SK-N-SH treated with all-trans-retinoic acid at 6 μM for 48 hours (cell line): ENCODE data around the gene ACP1.

Experiments used
- ATAC-seq: fragments of 200-7000 bp; cut with Tn5 transposase; 3 replicates; pipeline ENCODE4 v1.9.1; 2020; ENCODE audit warnings: mild to moderate bottlenecking, moderate library complexity
- ARNTL ChIP-seq: fragments of 450-650 bp; formaldehyde crosslinking; IDR thresholded peaks from 2 replicates; pipeline ENCODE4 v1.5.0; 2020; ENCODE audit warnings: low read depth, mild to moderate bottlenecking, moderate library complexity, borderline replicate concordance
- BACH2 ChIP-seq: fragments of 250-450 bp; sonication (Bioruptor Pico); IDR thresholded peaks from 2 replicates; pipeline ENCODE4 v1.9.0; 2021; ENCODE audit warnings: mild to moderate bottlenecking, borderline replicate concordance
- CSDC2 ChIP-seq: fragments of 250-450 bp; sonication (Bioruptor Pico); IDR thresholded peaks from 2 replicates; pipeline ENCODE4 v1.5.0; 2020; ENCODE audit warnings: mild to moderate bottlenecking, moderate library complexity
- ESRRG ChIP-seq: fragments of 250-450 bp; sonication (Bioruptor Pico); IDR thresholded peaks from 2 replicates; pipeline ENCODE4 v1.6.1; 2021; ENCODE audit warnings: mild to moderate bottlenecking
- GLIS3 ChIP-seq: fragments of 250-450 bp; sonication (Bioruptor Pico); IDR thresholded peaks from 2 replicates; pipeline ENCODE4 v1.5.0; 2020; ENCODE audit warnings: mild to moderate bottlenecking, moderate library complexity
- ISL1 ChIP-seq: fragments of 250-450 bp; sonication (Bioruptor Pico); IDR thresholded peaks from 2 replicates; pipeline ENCODE4 v2.1.2; 2022; ENCODE audit warnings: mild to moderate bottlenecking, moderate library complexity
- OSR1 ChIP-seq: fragments of 250-450 bp; sonication (Bioruptor Pico); IDR thresholded peaks from 2 replicates; pipeline ENCODE4 v1.8.0; 2022; ENCODE audit warnings: moderate library complexity, mild to moderate bottlenecking, inconsistent platforms
- PPARA ChIP-seq: fragments of 250-450 bp; sonication (Bioruptor Pico); IDR thresholded peaks from 2 replicates; pipeline ENCODE4 v1.5.0; 2020; ENCODE audit warnings: mild to moderate bottlenecking, borderline replicate concordance
- SNAI2 ChIP-seq: fragments of 250-450 bp; sonication (Bioruptor Pico); IDR thresholded peaks from 2 replicates; pipeline ENCODE4 v1.5.0; 2020; ENCODE audit warnings: mild to moderate bottlenecking, moderate library complexity
- TCF4 ChIP-seq: fragments of 250-450 bp; sonication (Bioruptor Pico); IDR thresholded peaks from 2 replicates; pipeline ENCODE4 v1.8.0; 2021; ENCODE audit warnings: mild to moderate bottlenecking, moderate library complexity, borderline replicate concordance
- TOX ChIP-seq: fragments of 250-450 bp; sonication (Bioruptor Pico); IDR thresholded peaks from 2 replicates; pipeline ENCODE4 v1.8.0; 2021; ENCODE audit warnings: mild to moderate bottlenecking, moderate library complexity, borderline replicate concordance
- ZC3H10 ChIP-seq: fragments of 250-450 bp; sonication (Bioruptor Pico); IDR thresholded peaks from 2 replicates; pipeline ENCODE4 v1.5.1; 2021; ENCODE audit warnings: mild to moderate bottlenecking, moderate library complexity
- ZFP3 ChIP-seq: fragments of 250-450 bp; sonication (Bioruptor Pico); IDR thresholded peaks from 2 replicates; pipeline ENCODE4 v1.5.0; 2020; ENCODE audit warnings: mild to moderate bottlenecking, moderate library complexity
- ZFP30 ChIP-seq: fragments of 450-650 bp; formaldehyde crosslinking; IDR thresholded peaks from 2 replicates; pipeline ENCODE4 v1.5.0; 2022; ENCODE audit warnings: mild to moderate bottlenecking, moderate library complexity
- ZNF565 ChIP-seq: fragments of 450-650 bp; formaldehyde crosslinking; conservative IDR thresholded peaks from 2 replicates; pipeline ENCODE4 v1.5.0; 2020; ENCODE audit warnings: low read depth, mild to moderate bottlenecking, moderate library complexity
- ZNF70 ChIP-seq: fragments of 450-650 bp; formaldehyde crosslinking; IDR thresholded peaks from 2 replicates; pipeline ENCODE4 v1.5.0; 2020; ENCODE audit warnings: mild to moderate bottlenecking, moderate library complexity
- ZNF8 ChIP-seq: fragments of 450-650 bp; formaldehyde crosslinking; IDR thresholded peaks from 2 replicates; pipeline ENCODE4 v1.5.0; 2020; ENCODE audit warnings: mild to moderate bottlenecking, moderate library complexity
- TF ChIP-seq, protein P1 (sequence below): fragments of 250-450 bp; sonication (Bioruptor Pico); IDR thresholded peaks from 2 replicates; pipeline ENCODE4 v1.5.1; 2021; ENCODE audit warnings: mild to moderate bottlenecking, moderate library complexity
- TF ChIP-seq, protein P2 (sequence below): fragments of 250-450 bp; sonication (Bioruptor Pico); IDR thresholded peaks from 2 replicates; pipeline ENCODE4 v1.5.1; 2020; ENCODE audit warnings: low read depth, mild to moderate bottlenecking, moderate library complexity
- TF ChIP-seq, protein P3 (sequence below): fragments of 250-450 bp; sonication (Bioruptor Pico); IDR thresholded peaks from 2 replicates; pipeline ENCODE4 v1.5.0; 2020; ENCODE audit warnings: mild to moderate bottlenecking, moderate library complexity
- TF ChIP-seq, protein P4 (sequence below): fragments of 250-450 bp; sonication (Bioruptor Pico); IDR thresholded peaks from 2 replicates; pipeline ENCODE4 v1.8.0; 2021; ENCODE audit warnings: low read depth, mild to moderate bottlenecking, moderate library complexity, borderline replicate concordance

ACP1 gene

DNA sequence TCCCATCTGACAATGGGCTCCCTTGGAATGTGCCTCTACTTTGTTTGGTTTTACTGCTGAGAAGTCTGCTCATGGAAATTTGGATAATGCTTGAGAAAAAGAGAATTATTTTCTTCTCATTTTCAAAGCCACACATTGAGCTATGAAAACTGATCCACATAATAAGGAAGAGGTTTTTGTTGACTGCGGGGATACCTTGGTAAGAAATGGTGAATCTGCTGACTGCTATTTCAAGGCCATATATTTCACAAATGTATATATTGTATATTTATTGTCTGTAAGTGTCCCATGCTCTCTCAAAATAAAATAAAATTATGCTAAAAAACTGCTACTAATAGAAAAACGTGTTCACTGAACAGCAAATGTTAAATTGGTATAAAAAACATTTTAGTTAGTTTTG is 16.0 kb upstream of the ACP1 start:
- no peak for TF ChIP-seq CSDC2
- TF ChIP-seq SNAI2 (CRISPR knock-in tag), result no peak
- TF ChIP-seq ARNTL, result no peak
- TF ChIP-seq TOX, result no peak
- TF ChIP-seq ZFP30, result no peak
- no peak for TF ChIP-seq PPARA
- TF ChIP-seq, protein P1, sequence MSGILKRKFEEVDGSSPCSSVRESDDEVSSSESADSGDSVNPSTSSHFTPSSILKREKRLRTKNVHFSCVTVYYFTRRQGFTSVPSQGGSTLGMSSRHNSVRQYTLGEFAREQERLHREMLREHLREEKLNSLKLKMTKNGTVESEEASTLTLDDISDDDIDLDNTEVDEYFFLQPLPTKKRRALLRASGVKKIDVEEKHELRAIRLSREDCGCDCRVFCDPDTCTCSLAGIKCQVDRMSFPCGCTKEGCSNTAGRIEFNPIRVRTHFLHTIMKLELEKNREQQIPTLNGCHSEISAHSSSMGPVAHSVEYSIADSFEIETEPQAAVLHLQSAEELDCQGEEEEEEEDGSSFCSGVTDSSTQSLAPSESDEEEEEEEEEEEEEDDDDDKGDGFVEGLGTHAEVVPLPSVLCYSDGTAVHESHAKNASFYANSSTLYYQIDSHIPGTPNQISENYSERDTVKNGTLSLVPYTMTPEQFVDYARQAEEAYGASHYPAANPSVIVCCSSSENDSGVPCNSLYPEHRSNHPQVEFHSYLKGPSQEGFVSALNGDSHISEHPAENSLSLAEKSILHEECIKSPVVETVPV (CRISPR knock-in tag), result no peak
- TF ChIP-seq ZNF565 (CRISPR knock-in tag), result no peak
- TF ChIP-seq ZFP3 (CRISPR knock-in tag), result no peak
- no peak for TF ChIP-seq ISL1 (CRISPR knock-in tag)
- TF ChIP-seq OSR1 (CRISPR knock-in tag), result no peak
- no peak for ATAC-seq

DNA sequence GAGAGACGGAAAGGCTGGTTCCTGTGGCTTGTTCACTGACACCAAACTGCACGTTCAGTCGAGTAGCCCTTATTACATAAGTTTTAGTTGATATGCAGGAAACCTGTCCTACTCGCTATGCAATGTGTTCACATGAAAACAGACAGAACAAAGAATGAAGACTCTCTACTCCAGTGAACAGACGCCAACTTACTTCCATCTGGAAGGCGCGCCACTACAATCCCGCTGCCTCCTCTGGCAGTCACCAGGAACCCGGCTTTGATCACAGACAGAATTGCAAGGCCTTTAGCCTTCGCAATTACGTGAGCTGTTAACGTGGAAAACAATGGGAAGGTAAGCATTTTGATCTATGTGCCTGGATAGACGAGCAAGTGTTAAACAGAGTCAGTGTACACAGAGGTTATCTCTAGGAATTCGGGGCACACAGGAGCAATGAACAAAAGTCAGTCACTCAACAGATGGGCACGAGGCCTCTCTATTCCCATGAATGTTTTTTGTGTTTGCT is 15.2 kb upstream of the ACP1 start:
- TF ChIP-seq OSR1 (CRISPR knock-in tag) (no peak), ZNF565 (CRISPR knock-in tag) (no peak), ZC3H10 (CRISPR knock-in tag) (no peak), GLIS3 (CRISPR knock-in tag) (no peak), TOX (no peak), ZFP30 (no peak)
- TF ChIP-seq, protein P2, sequence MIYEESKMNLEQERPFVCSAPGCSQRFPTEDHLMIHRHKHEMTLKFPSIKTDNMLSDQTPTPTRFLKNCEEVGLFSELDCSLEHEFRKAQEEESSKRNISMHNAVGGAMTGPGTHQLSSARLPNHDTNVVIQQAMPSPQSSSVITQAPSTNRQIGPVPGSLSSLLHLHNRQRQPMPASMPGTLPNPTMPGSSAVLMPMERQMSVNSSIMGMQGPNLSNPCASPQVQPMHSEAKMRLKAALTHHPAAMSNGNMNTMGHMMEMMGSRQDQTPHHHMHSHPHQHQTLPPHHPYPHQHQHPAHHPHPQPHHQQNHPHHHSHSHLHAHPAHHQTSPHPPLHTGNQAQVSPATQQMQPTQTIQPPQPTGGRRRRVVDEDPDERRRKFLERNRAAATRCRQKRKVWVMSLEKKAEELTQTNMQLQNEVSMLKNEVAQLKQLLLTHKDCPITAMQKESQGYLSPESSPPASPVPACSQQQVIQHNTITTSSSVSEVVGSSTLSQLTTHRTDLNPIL (CRISPR knock-in tag), result no peak
- TF ChIP-seq, protein P1 (CRISPR knock-in tag), result no peak
- TF ChIP-seq, protein P3, sequence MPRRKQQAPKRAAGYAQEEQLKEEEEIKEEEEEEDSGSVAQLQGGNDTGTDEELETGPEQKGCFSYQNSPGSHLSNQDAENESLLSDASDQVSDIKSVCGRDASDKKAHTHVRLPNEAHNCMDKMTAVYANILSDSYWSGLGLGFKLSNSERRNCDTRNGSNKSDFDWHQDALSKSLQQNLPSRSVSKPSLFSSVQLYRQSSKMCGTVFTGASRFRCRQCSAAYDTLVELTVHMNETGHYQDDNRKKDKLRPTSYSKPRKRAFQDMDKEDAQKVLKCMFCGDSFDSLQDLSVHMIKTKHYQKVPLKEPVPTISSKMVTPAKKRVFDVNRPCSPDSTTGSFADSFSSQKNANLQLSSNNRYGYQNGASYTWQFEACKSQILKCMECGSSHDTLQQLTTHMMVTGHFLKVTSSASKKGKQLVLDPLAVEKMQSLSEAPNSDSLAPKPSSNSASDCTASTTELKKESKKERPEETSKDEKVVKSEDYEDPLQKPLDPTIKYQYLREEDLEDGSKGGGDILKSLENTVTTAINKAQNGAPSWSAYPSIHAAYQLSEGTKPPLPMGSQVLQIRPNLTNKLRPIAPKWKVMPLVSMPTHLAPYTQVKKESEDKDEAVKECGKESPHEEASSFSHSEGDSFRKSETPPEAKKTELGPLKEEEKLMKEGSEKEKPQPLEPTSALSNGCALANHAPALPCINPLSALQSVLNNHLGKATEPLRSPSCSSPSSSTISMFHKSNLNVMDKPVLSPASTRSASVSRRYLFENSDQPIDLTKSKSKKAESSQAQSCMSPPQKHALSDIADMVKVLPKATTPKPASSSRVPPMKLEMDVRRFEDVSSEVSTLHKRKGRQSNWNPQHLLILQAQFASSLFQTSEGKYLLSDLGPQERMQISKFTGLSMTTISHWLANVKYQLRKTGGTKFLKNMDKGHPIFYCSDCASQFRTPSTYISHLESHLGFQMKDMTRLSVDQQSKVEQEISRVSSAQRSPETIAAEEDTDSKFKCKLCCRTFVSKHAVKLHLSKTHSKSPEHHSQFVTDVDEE (CRISPR knock-in tag), result no peak
- no peak for ATAC-seq

DNA sequence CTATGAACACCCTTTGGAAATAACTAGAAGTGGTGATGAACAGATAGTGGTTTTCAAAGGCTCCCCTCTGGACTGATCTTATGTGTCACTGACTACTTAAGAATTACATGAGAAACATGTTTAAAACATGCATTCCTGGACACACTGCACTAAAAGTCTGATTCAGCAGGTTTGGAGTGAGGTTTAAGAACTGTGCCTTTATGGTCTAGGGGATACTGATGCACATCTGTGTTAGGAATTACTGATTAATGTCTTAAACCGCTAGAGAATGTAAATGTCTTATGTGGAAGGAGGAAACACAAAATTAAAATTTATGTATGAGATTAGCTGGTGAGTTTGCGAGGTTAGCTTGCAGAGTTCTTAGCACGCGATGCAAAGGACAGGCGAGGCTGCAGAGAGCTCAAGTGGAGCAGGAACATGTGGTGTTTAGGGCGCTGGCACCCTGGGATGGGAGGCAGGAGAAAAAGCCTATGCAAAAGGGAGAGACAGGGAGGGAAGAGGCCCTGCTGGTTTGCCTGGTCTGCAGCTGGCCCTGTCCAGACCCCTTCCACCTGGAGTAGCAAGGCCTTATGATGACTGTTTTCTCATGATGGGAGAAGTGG is 12.6 kb upstream of the ACP1 start:
- no peak for TF ChIP-seq ZNF70
- no peak for TF ChIP-seq ZC3H10 (CRISPR knock-in tag)
- no peak for TF ChIP-seq ZNF8
- TF ChIP-seq, protein P4, sequence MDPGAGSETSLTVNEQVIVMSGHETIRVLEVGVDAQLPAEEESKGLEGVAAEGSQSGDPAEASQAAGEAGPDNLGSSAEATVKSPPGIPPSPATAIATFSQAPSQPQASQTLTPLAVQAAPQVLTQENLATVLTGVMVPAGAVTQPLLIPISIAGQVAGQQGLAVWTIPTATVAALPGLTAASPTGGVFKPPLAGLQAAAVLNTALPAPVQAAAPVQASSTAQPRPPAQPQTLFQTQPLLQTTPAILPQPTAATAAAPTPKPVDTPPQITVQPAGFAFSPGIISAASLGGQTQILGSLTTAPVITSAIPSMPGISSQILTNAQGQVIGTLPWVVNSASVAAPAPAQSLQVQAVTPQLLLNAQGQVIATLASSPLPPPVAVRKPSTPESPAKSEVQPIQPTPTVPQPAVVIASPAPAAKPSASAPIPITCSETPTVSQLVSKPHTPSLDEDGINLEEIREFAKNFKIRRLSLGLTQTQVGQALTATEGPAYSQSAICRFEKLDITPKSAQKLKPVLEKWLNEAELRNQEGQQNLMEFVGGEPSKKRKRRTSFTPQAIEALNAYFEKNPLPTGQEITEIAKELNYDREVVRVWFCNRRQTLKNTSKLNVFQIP (CRISPR knock-in tag), result no peak
- no peak for TF ChIP-seq ZFP3 (CRISPR knock-in tag)
- TF ChIP-seq, protein P1 (CRISPR knock-in tag), result no peak
- no peak for TF ChIP-seq GLIS3 (CRISPR knock-in tag)
- TF ChIP-seq TCF4 (CRISPR knock-in tag), result no peak
- TF ChIP-seq ZNF565 (CRISPR knock-in tag), result no peak
- no peak for TF ChIP-seq BACH2 (CRISPR knock-in tag)
- no peak for TF ChIP-seq TOX
- TF ChIP-seq ESRRG (CRISPR knock-in tag), result no peak
- TF ChIP-seq, protein P3 (CRISPR knock-in tag), result no peak
- no peak for TF ChIP-seq OSR1 (CRISPR knock-in tag)
- no peak for TF ChIP-seq CSDC2
- no peak for TF ChIP-seq ISL1 (CRISPR knock-in tag)
- TF ChIP-seq PPARA, result no peak
- TF ChIP-seq ARNTL, result no peak
- TF ChIP-seq, protein P2 (CRISPR knock-in tag), result no peak
- ATAC-seq, result no peak
